HG03558 (cell line): Measurements from ENCODE around the gene GDPGP1.
A peak's percentile ranks its signal among the peaks of the same experiment; 100 is the strongest.
"Not testable (repeated sequence)": the region's sequence is repeated elsewhere in the genome, so short reads cannot be mapped to it uniquely, and the experiment has no call there.

Experiments
- ATAC-seq: cut with Tn5 transposase; IDR thresholded peaks from one replicate; pipeline ENCODE4 v1.9.1; 2021; ENCODE audit warnings: moderate number of reproducible peaks; ENCODE audit not compliant: unreplicated experiment; ENCODE audit errors: extremely low read depth

The GDPGP1 gene

GRCh38 chr15:90249203-90249863 lies 15.3 kb downstream of the GDPGP1 start, which contains the start of gene TTLL13:
TTLL13 (plus strand) TSS chr15:90249556; CDS start chr15:90250631, 1,075 bp downstream.
- no peak for ATAC-seq

- ATAC-seq, result no peak
Observed at GRCh38 chr15:90257776-90258175, 23.8 kb downstream of the GDPGP1 start.

GRCh38 chr15:90259524-90259923 lies 25.5 kb downstream of the GDPGP1 start:
- peak; percentile 68 for ATAC-seq

GRCh38 chr15:90260731-90261130 lies 26.7 kb downstream of the GDPGP1 start:
- ATAC-seq, result not testable (repeated sequence)

GRCh38 chr15:90261811-90262210 lies 27.8 kb downstream of the GDPGP1 start:
- ATAC-seq, result no peak

GRCh38 chr15:90262426-90262825 lies 28.4 kb downstream of the GDPGP1 start:
- no peak for ATAC-seq

GRCh38 chr15:90264671-90265070 lies 30.7 kb downstream of the GDPGP1 start:
- ATAC-seq, result no peak

GRCh38 chr15:90265271-90266060 lies 31.5 kb downstream of the GDPGP1 start, which contains the start of gene NGRN:
NGRN (plus strand) TSS chr15:90265672; CDS start chr15:90265713, 41 bp downstream.
- peak; percentile 66 for ATAC-seq

- no peak for ATAC-seq
Observed at GRCh38 chr15:90266061-90266431, 32.0 kb downstream of the GDPGP1 start.

GRCh38 chr15:90266485-90266884 lies 32.5 kb downstream of the GDPGP1 start:
- no peak for ATAC-seq

- no peak for ATAC-seq
Observed at GRCh38 chr15:90268415-90268814, 34.4 kb downstream of the GDPGP1 start.

GRCh38 chr15:90270502-90271150 lies 36.6 kb downstream of the GDPGP1 start:
- ATAC-seq, result no peak

GRCh38 chr15:90271459-90272166 lies 37.6 kb downstream of the GDPGP1 start:
- ATAC-seq, result no peak

- not testable (repeated sequence) for ATAC-seq
Observed at GRCh38 chr15:90278467-90278866, 44.5 kb downstream of the GDPGP1 start.

GRCh38 chr15:90280743-90281142 lies 46.7 kb downstream of the GDPGP1 start:
- ATAC-seq, result not testable (repeated sequence)

GRCh38 chr15:90281637-90282036 lies 47.6 kb downstream of the GDPGP1 start:
- not testable (repeated sequence) for ATAC-seq

GRCh38 chr15:90286678-90287077 lies 52.7 kb downstream of the GDPGP1 start:
- ATAC-seq, result no peak

GRCh38 chr15:90287101-90287500 lies 53.1 kb downstream of the GDPGP1 start:
- no peak for ATAC-seq

- ATAC-seq, result no peak
Observed at GRCh38 chr15:90287946-90288345, 53.9 kb downstream of the GDPGP1 start.

GRCh38 chr15:90291679-90292356 lies 57.8 kb downstream of the GDPGP1 start:
- no peak for ATAC-seq
